Trophoblast cell (in vitro differentiated cells and primary cell): ENCODE results near the gene WASF1.
A peak's percentile ranks its signal among the peaks of the same experiment; 100 is the strongest.

Experiments used
- DNase-seq, 2 donors: peaks; one replicate each; pipeline ENCODE4 v3.0.0-alpha.2; 2016
- H2AFZ ChIP-seq: 2 replicates; pipeline ENCODE4 v1.6.1; 2013; ENCODE audit warnings: low read length, moderate library complexity, mild to moderate bottlenecking; ENCODE audit not compliant: insufficient read depth, poor library complexity
- H2AK5ac ChIP-seq: 2 replicates; pipeline ENCODE4 v1.6.1; 2013; ENCODE audit warnings: mild to moderate bottlenecking, low read length
- H2BK120ac ChIP-seq: 2 replicates; pipeline ENCODE4 v1.6.1; 2013; ENCODE audit warnings: low read length, mild to moderate bottlenecking, moderate library complexity; ENCODE audit not compliant: insufficient read depth, poor library complexity
- H2BK12ac ChIP-seq: 2 replicates; pipeline ENCODE4 v1.6.1; 2013; ENCODE audit warnings: mild to moderate bottlenecking, low read length, moderate library complexity
- H2BK5ac ChIP-seq: 2 replicates; pipeline ENCODE4 v1.6.1; 2013; ENCODE audit warnings: low read length, low read depth, moderate library complexity, mild to moderate bottlenecking; ENCODE audit not compliant: poor library complexity
- H3K14ac ChIP-seq: 2 replicates; pipeline ENCODE4 v1.6.1; 2013; ENCODE audit warnings: mild to moderate bottlenecking, low read length
- H3K18ac ChIP-seq: 2 replicates; pipeline ENCODE4 v1.6.1; 2013; ENCODE audit warnings: mild to moderate bottlenecking, low read length
- H3K23ac ChIP-seq: 2 replicates; pipeline ENCODE4 v1.6.1; 2013; ENCODE audit warnings: low read length
- H3K27ac ChIP-seq: 2 replicates; pipeline ENCODE4 v1.5.1; 2013; ENCODE audit warnings: low read depth, mild to moderate bottlenecking, inconsistent platforms, low read length, moderate library complexity
- H3K27me3 ChIP-seq: 2 replicates; pipeline ENCODE4 v1.6.1; 2013; ENCODE audit warnings: inconsistent platforms, mild to moderate bottlenecking, low read length, moderate library complexity; ENCODE audit not compliant: insufficient read depth
- H3K36me3 ChIP-seq, 2 experiments: 1 replicate in 1 of 2; 2 replicates in 1 of 2; pipeline ENCODE4 v1.6.1; 2013; ENCODE audit warnings: low read length in 2 of 2, mild to moderate bottlenecking in 2 of 2, moderate library complexity in 1 of 2; ENCODE audit not compliant: insufficient read depth in 2 of 2, control insufficient read depth in 1 of 2
- H3K4ac ChIP-seq: 2 replicates; pipeline ENCODE4 v1.6.1; 2013; ENCODE audit warnings: low read depth, mild to moderate bottlenecking, low read length, moderate library complexity
- H3K4me1 ChIP-seq, 2 experiments: 1 replicate in 1 of 2; 2 replicates in 1 of 2; pipeline ENCODE4 v1.6.1; 2013; ENCODE audit warnings: low read length in 2 of 2, mild to moderate bottlenecking in 2 of 2, moderate library complexity in 1 of 2; ENCODE audit not compliant: insufficient read depth in 2 of 2, control insufficient read depth in 1 of 2
- H3K4me2 ChIP-seq: 2 replicates; pipeline ENCODE4 v1.6.1; 2013; ENCODE audit warnings: inconsistent platforms, mild to moderate bottlenecking, low read length, moderate library complexity
- H3K4me3 ChIP-seq: 2 replicates; pipeline ENCODE4 v1.5.1; 2013; ENCODE audit warnings: mild to moderate bottlenecking, low read depth, low read length, inconsistent platforms
- H3K79me1 ChIP-seq: one replicate; pipeline ENCODE4 v1.6.1; 2013; ENCODE audit warnings: low read length
- H3K79me2 ChIP-seq: 2 replicates; pipeline ENCODE4 v1.6.1; 2013; ENCODE audit warnings: low read length, mild to moderate bottlenecking; ENCODE audit not compliant: control insufficient read depth, insufficient read depth, poor library complexity
- H3K9ac ChIP-seq: 2 replicates; pipeline ENCODE4 v1.6.1; 2013; ENCODE audit warnings: mild to moderate bottlenecking, low read length
- H3K9me3 ChIP-seq: 2 replicates; pipeline ENCODE4 v1.6.1; 2013; ENCODE audit warnings: low read depth, mild to moderate bottlenecking, control low read depth, inconsistent platforms, low read length; ENCODE audit not compliant: insufficient read depth
- H4K12ac ChIP-seq: 2 replicates; pipeline ENCODE4 v1.6.1; 2013; ENCODE audit warnings: low read depth, mild to moderate bottlenecking, low read length, moderate library complexity
- H4K8ac ChIP-seq: 2 replicates; pipeline ENCODE4 v1.6.1; 2013; ENCODE audit warnings: low read depth, mild to moderate bottlenecking, low read length, moderate library complexity
- H4K91ac ChIP-seq: one replicate; pipeline ENCODE4 v1.6.1; 2013; ENCODE audit warnings: low read depth, mild to moderate bottlenecking, low read length, moderate library complexity
- WGBS: extraction: QIAGEN DNeasy Blood & Tissue Kit; methylation state at CpG from one replicate; pipeline ENCODE4 v1.1.7; 2013; ENCODE audit warnings: missing lambda C conversion rate; ENCODE audit not compliant: insufficient read length, insufficient coverage; ENCODE audit errors: extremely low coverage; 5-methylcytosine and 5-hydroxymethylcytosine counted together

WASF1 gene

GRCh38 chr6:110101885-110102284 lies 77.6 kb downstream of the WASF1 start:
- peaks cover 1% of the 10 kb centered on the region for H3K9me3 ChIP-seq
- H3K14ac ChIP-seq = no peak overlapping the region
- no peak for DNase-seq
- H3K4ac ChIP-seq = no peak overlapping the region
- no peak overlapping the region for H4K12ac ChIP-seq
- no peaks in the 10 kb centered on the region for H3K79me2 ChIP-seq
- H3K23ac ChIP-seq = no peak overlapping the region
- H3K18ac ChIP-seq = no peak overlapping the region
- H3K36me3 ChIP-seq = peaks cover 14 to 18% of the 10 kb centered on the region in 2 experiments
- no peaks in the 10 kb centered on the region for H3K79me1 ChIP-seq
- no peak overlapping the region for H2BK5ac ChIP-seq
- H2BK120ac ChIP-seq = no peak overlapping the region
- peaks cover 3 to 5% of the 10 kb centered on the region in 2 experiments for H3K4me1 ChIP-seq
- H3K4me3 ChIP-seq = no peak overlapping the region
- no peak overlapping the region for H4K91ac ChIP-seq
- H2BK12ac ChIP-seq = no peak overlapping the region
- H3K27me3 ChIP-seq = no peaks in the 10 kb centered on the region
- H2AK5ac ChIP-seq = no peak overlapping the region
- no peak overlapping the region for H3K9ac ChIP-seq
- H2AFZ ChIP-seq = no peak overlapping the region
- no peak overlapping the region for H3K27ac ChIP-seq
- H4K8ac ChIP-seq = no peak overlapping the region
- no CpG with 5 or more reads among the region's 1 CpG for WGBS
- H3K4me2 ChIP-seq = no peak overlapping the region

GRCh38 chr6:110098511-110099116 lies 80.9 kb downstream of the WASF1 start:
- no peaks in the 10 kb centered on the region for H3K79me2 ChIP-seq
- H4K91ac ChIP-seq = no peak overlapping the region
- no CpG with 5 or more reads among the region's 7 CpGs for WGBS
- no peak overlapping the region for H3K4ac ChIP-seq
- no peak overlapping the region for H2AFZ ChIP-seq
- H4K8ac ChIP-seq = no peak overlapping the region
- H3K4me1 ChIP-seq = peaks cover 3 to 5% of the 10 kb centered on the region in 2 experiments
- H3K9ac ChIP-seq = no peak overlapping the region
- no peak overlapping the region for H2AK5ac ChIP-seq
- no peaks in the 10 kb centered on the region for H3K27me3 ChIP-seq
- no peak overlapping the region for H2BK5ac ChIP-seq
- H4K12ac ChIP-seq = no peak overlapping the region
- H3K18ac ChIP-seq = no peak overlapping the region
- peaks cover 1% of the 10 kb centered on the region for H3K9me3 ChIP-seq
- H3K4me3 ChIP-seq = no peak overlapping the region
- no peak overlapping the region for H3K14ac ChIP-seq
- no peak overlapping the region for H2BK12ac ChIP-seq
- H3K23ac ChIP-seq = no peak overlapping the region
- no peak overlapping the region for H3K4me2 ChIP-seq
- H3K27ac ChIP-seq = no peak overlapping the region
- peaks cover 9 to 12% of the 10 kb centered on the region in 2 experiments for H3K36me3 ChIP-seq
- no peak overlapping the region for H2BK120ac ChIP-seq
- no peaks in the 10 kb centered on the region for H3K79me1 ChIP-seq
- DNase-seq = peak; percentile 50 to 65

- H3K4me2 ChIP-seq = no peak overlapping the region
- H3K14ac ChIP-seq = no peak overlapping the region
- no peak overlapping the region for H2AFZ ChIP-seq
- H3K36me3 ChIP-seq = peaks cover 9 to 10% of the 10 kb centered on the region in 2 experiments
- H3K79me2 ChIP-seq = no peaks in the 10 kb centered on the region
- no peaks in the 10 kb centered on the region for H3K79me1 ChIP-seq
- H3K4me3 ChIP-seq = no peak overlapping the region
- no peak overlapping the region for H4K12ac ChIP-seq
- no peak overlapping the region for H2BK12ac ChIP-seq
- no peak overlapping the region for H4K91ac ChIP-seq
- no peak for DNase-seq
- no CpG with 5 or more reads among the region's 3 CpGs for WGBS
- H3K27me3 ChIP-seq = no peaks in the 10 kb centered on the region
- H2AK5ac ChIP-seq = no peak overlapping the region
- peaks cover 1% of the 10 kb centered on the region for H3K9me3 ChIP-seq
- no peak overlapping the region for H2BK120ac ChIP-seq
- H3K18ac ChIP-seq = no peak overlapping the region
- no peak overlapping the region for H3K4ac ChIP-seq
- no peak overlapping the region for H3K27ac ChIP-seq
- no peak overlapping the region for H2BK5ac ChIP-seq
- peaks cover 3 to 5% of the 10 kb centered on the region in 2 experiments for H3K4me1 ChIP-seq
- no peak overlapping the region for H3K9ac ChIP-seq
- H3K23ac ChIP-seq = no peak overlapping the region
- no peak overlapping the region for H4K8ac ChIP-seq
Observed at GRCh38 chr6:110097443-110097842, 82.0 kb downstream of the WASF1 start.

- H3K79me1 ChIP-seq = no peaks in the 10 kb centered on the region
- H2BK12ac ChIP-seq = no peak overlapping the region
- H3K27ac ChIP-seq = no peak overlapping the region
- H2BK5ac ChIP-seq = no peak overlapping the region
- H3K79me2 ChIP-seq = no peaks in the 10 kb centered on the region
- no peak overlapping the region for H3K4me3 ChIP-seq
- H3K9me3 ChIP-seq = peaks cover 1% of the 10 kb centered on the region
- no peak overlapping the region for H3K23ac ChIP-seq
- H3K4ac ChIP-seq = no peak overlapping the region
- H3K14ac ChIP-seq = no peak overlapping the region
- WGBS = no CpG with 5 or more reads among the region's 1 CpG
- DNase-seq = no peak
- H2AK5ac ChIP-seq = no peak overlapping the region
- H3K18ac ChIP-seq = no peak overlapping the region
- no peak overlapping the region for H4K12ac ChIP-seq
- H3K4me2 ChIP-seq = no peak overlapping the region
- H3K27me3 ChIP-seq = no peaks in the 10 kb centered on the region
- peaks cover 3 to 11% of the 10 kb centered on the region in 2 experiments for H3K36me3 ChIP-seq
- H4K8ac ChIP-seq = no peak overlapping the region
- H3K4me1 ChIP-seq = peaks cover 3 to 5% of the 10 kb centered on the region in 2 experiments
- H2BK120ac ChIP-seq = no peak overlapping the region
- no peak overlapping the region for H3K9ac ChIP-seq
- H4K91ac ChIP-seq = no peak overlapping the region
- H2AFZ ChIP-seq = no peak overlapping the region
Observed at GRCh38 chr6:110095935-110096334, 83.5 kb downstream of the WASF1 start.
